GM18508 (cell line): ENCODE data around the gene ZNF79.

ENCODE experiments used
- ATAC-seq: cut with Tn5 transposase; IDR thresholded peaks from one replicate; pipeline ENCODE4 v1.9.1; 2021; ENCODE audit warnings: moderate number of reproducible peaks; ENCODE audit not compliant: insufficient read depth, unreplicated experiment

ZNF79 gene

GRCh38 chr9:127422787-127423186 lies 1.4 kb upstream of the ZNF79 start:
- no peak for ATAC-seq

- no peak for ATAC-seq
Observed at GRCh38 chr9:127423476-127423933, 677 bp upstream of the ZNF79 start.

GRCh38 chr9:127424676-127424999 lies 456 bp downstream of the ZNF79 start:
- no peak for ATAC-seq

GRCh38 chr9:127426756-127427155 lies 2.6 kb downstream of the ZNF79 start:
- no peak for ATAC-seq

- no peak for ATAC-seq
Observed at GRCh38 chr9:127428348-127428747, 4.2 kb downstream of the ZNF79 start.

GRCh38 chr9:127430415-127430814 lies 6.2 kb downstream of the ZNF79 start:
- no peak for ATAC-seq

- no peak for ATAC-seq
Observed at GRCh38 chr9:127437497-127438264, 13.5 kb downstream of the ZNF79 start.

- ATAC-seq: no peak
Observed at GRCh38 chr9:127438394-127438793, 14.2 kb downstream of the ZNF79 start.

- no peak for ATAC-seq
Observed at GRCh38 chr9:127444283-127444920, 20.2 kb downstream of the ZNF79 start.

GRCh38 chr9:127444921-127445850 lies 21.0 kb downstream of the ZNF79 start:
- no peak for ATAC-seq

- no peak for ATAC-seq
Observed at GRCh38 chr9:127445851-127446712, 21.9 kb downstream of the ZNF79 start.

GRCh38 chr9:127446713-127447415 lies 22.7 kb downstream of the ZNF79 start:
- ATAC-seq: no peak

GRCh38 chr9:127447416-127448111 lies 23.4 kb downstream of the ZNF79 start:
- no peak for ATAC-seq

- no peak for ATAC-seq
Observed at GRCh38 chr9:127448112-127448805, 24.1 kb downstream of the ZNF79 start.

GRCh38 chr9:127449332-127449966 lies 25.3 kb downstream of the ZNF79 start:
- ATAC-seq: no peak

GRCh38 chr9:127450243-127450760 lies 26.1 kb downstream of the ZNF79 start:
- ATAC-seq: no peak

GRCh38 chr9:127450830-127451607 lies 26.8 kb downstream of the ZNF79 start, which contains the start of the genes LRSAM1 and RPL12:
Gene LRSAM1, plus strand, starts transcription at chr9:127451510. Its CDS starts 3,018 bp downstream, at chr9:127454528.
Gene RPL12, minus strand, starts transcription at chr9:127451406. Its CDS starts 89 bp downstream, at chr9:127451317.
- peak; percentile 43 for ATAC-seq
